HepG2 (cell line): ENCODE data around the gene ZNF33A. TPM values are rescaled to one million over a fixed set of nuclear protein-coding genes. Genes with fewer than 3 reads are reported as not detected.

Experiments used
- ATAC-seq: fragments of 200-7000 bp; cut with Tn5 transposase; 3 replicates; pipeline ENCODE4 v1.9.1; 2020; ENCODE audit warnings: mild to moderate bottlenecking, moderate library complexity
- BruUV-seq: library from RNA; stranded (reverse); fragments of 400-500 nt; replicated peaks from 2 replicates; lab custom pipeline; 2021; lab: Mats Ljungman, UMichigan
- CTCF ChIA-PET: fragments of 300-600 bp; formaldehyde crosslinking; extraction: SDS; loops from one replicate; lab custom pipeline; 2021; ENCODE audit warnings: low total read pairs, inconsistent platforms, low intra/inter-chr PET ratio; lab: Yijun Ruan, JAX
- POLR2A ChIA-PET: fragments of 350-600 bp; sonication (Branson Sonifier 250); formaldehyde crosslinking; loops from one replicate; lab custom pipeline; 2020; ENCODE audit warnings: antibody characterized with exemption, inconsistent platforms; lab: Yijun Ruan, JAX
- DNase-seq: peaks from one replicate; pipeline ENCODE4 v3.0.0-alpha.2; 2015; ENCODE audit warnings: low spot score
- FAIRE-seq: peaks from 3 replicates; lab custom pipeline; 2011; peaks lifted over from hg19 to GRCh38; lab: Jason Lieb, UNC
- H2AFZ ChIP-seq: one replicate; pipeline ENCODE4 v1.6.1; 2011; ENCODE audit warnings: low read length, inconsistent platforms
- H3K27ac ChIP-seq: fragments of 300-600 bp; 3 replicates; pipeline ENCODE4 v1.8.0; 2011; ENCODE audit warnings: mixed run types, mild to moderate bottlenecking, mixed read lengths, low read length, inconsistent platforms; ENCODE audit not compliant: insufficient read depth; ENCODE audit errors: extremely low read length
- H3K27me3 ChIP-seq, 2 experiments: fragments of 200-600 bp in 1 of 2; 2 replicates in 1 of 2; 3 replicates in 1 of 2; pipeline versions ENCODE4 v1.6.0 to v1.8.0; 2011; ENCODE audit warnings: low read length in 2 of 2, mild to moderate bottlenecking in 2 of 2, moderate library complexity in 2 of 2, inconsistent platforms in 1 of 2; ENCODE audit not compliant: insufficient read depth in 2 of 2, control insufficient read depth in 1 of 2
- H3K36me3 ChIP-seq, 2 experiments: fragments of 200-600 bp in 1 of 2; replicated peaks in 1 of 2; 2 replicates in 1 of 2; 3 replicates in 1 of 2; pipeline versions ENCODE4 v1.5.1 to v1.8.0; 2011; ENCODE audit warnings: low read length in 2 of 2, inconsistent platforms in 1 of 2; ENCODE audit not compliant: insufficient read depth in 2 of 2, control insufficient read depth in 1 of 2
- H3K4me1 ChIP-seq: 2 replicates; pipeline ENCODE4 v1.5.1; 2012; ENCODE audit warnings: low read length, inconsistent platforms; ENCODE audit not compliant: insufficient read depth
- H3K4me2 ChIP-seq: 2 replicates; pipeline ENCODE4 v1.6.0; 2011; ENCODE audit warnings: low read depth, low read length, inconsistent platforms
- H3K4me3 ChIP-seq, 3 experiments: fragments of 200-600 bp in 1 of 3; sonication (generic), shearing (Covaris generic) in 1 of 3; replicated peaks in 1 of 3; 2 replicates each; pipeline ENCODE4 v1.5.1; 2011 to 2016; ENCODE audit warnings: low read length in 3 of 3, inconsistent platforms in 2 of 3, low read depth in 2 of 3, mild to moderate bottlenecking in 2 of 3, control low read depth in 1 of 3, mixed read lengths in 1 of 3; ENCODE audit not compliant: insufficient read depth in 1 of 3
- H3K79me2 ChIP-seq: one replicate; pipeline ENCODE4 v1.6.1; 2011; ENCODE audit warnings: low read length, inconsistent platforms; ENCODE audit not compliant: insufficient read depth
- H3K9ac ChIP-seq: 2 replicates; pipeline ENCODE4 v1.6.0; 2011; ENCODE audit warnings: mild to moderate bottlenecking, low read depth, low read length, inconsistent platforms; ENCODE audit not compliant: insufficient read depth
- H3K9me3 ChIP-seq: 2 replicates; pipeline ENCODE4 v1.5.1; 2012; ENCODE audit warnings: mild to moderate bottlenecking, low read length
- H4K20me1 ChIP-seq: 2 replicates; pipeline ENCODE4 v1.6.0; 2011; ENCODE audit warnings: inconsistent platforms, mild to moderate bottlenecking, low read length, moderate library complexity; ENCODE audit not compliant: insufficient read depth
- CEBPB ChIP-seq: IDR thresholded peaks from 2 replicates; pipeline ENCODE4 v1.6.1; 2011; ENCODE audit warnings: low read depth, low read length, improper control_type of control experiment, borderline replicate concordance
- NFKB2 ChIP-seq: sonication (generic); formaldehyde crosslinking; IDR thresholded peaks from 2 replicates; pipeline ENCODE4 v1.4.0; 2020; ENCODE audit warnings: missing genetic modification reagents, borderline replicate concordance
- SKIL ChIP-seq: sonication (generic); formaldehyde crosslinking; IDR thresholded peaks from 2 replicates; pipeline ENCODE4 v1.8.0; 2022; ENCODE audit warnings: missing genetic modification reagents, mild to moderate bottlenecking, moderate library complexity, borderline replicate concordance
- ZNF564 ChIP-seq: sonication (generic); formaldehyde crosslinking; IDR thresholded peaks from 2 replicates; pipeline ENCODE4 v1.8.1; 2023; ENCODE audit warnings: mild to moderate bottlenecking, missing genetic modification reagents
- WGBS: methylation state at CpG from one replicate; pipeline ENCODE4 v1.1.6; 2017; ENCODE audit warnings: low lambda C conversion rate; 5-methylcytosine and 5-hydroxymethylcytosine counted together
- in situ Hi-C: cut with HindIII; loops from 2 replicates; pipeline ENCODE4 v1.10.0; 2017; ENCODE audit warnings: low pct_unique_long_range_greater_than_20kb; ENCODE audit not compliant: extremely low pct_ligation_motif_present
- intact Hi-C: fragments of 100-400 bp; cut with micrococcal nuclease; formaldehyde crosslinking; loops from one replicate; pipeline ENCODE4 v1.10.0; 2022; ENCODE audit not compliant: unreplicated experiment
- polyA plus RNA-seq, 8 experiments: library from polyadenylated mRNA; depleted of rRNA in 3 of 8; stranded (reverse) in 7 of 8; unstranded in 1 of 8; fragments of >200 nt; fragmentation: Illumina TruSeq in 4 of 8; extraction: Trizol in 4 of 8; gene quantifications; 2 replicates each; pipeline versions ENCODE4 v1.2.1 to v1.2.3, GENCODE V29; 2011 to 2016; ENCODE audit warnings: low read depth in 4 of 8, missing spikeins in 1 of 8, mixed read lengths in 1 of 8; ENCODE audit not compliant: insufficient read depth in 1 of 8
- small RNA-seq, 3 experiments: library from RNA; depleted of rRNA; stranded (forward); fragments of <200 nt; gene quantifications; one replicate each; pipeline ENCODE3, GENCODE V24; 2012; ENCODE audit warnings: low read depth in 2 of 3, low replicate concordance in 1 of 3; ENCODE audit not compliant: insufficient read length in 3 of 3, insufficient read depth in 2 of 3
- total RNA-seq, 5 experiments: library from RNA; depleted of rRNA; stranded (reverse); fragments of >200 nt; fragmentation: Illumina TruSeq; extraction: Trizol; gene quantifications; 2 replicates each; pipeline ENCODE4 v1.2.3, GENCODE V29; 2016; ENCODE audit warnings: low read depth in 1 of 5

ZNF33A gene
- total and polyA plus RNA-seq, 2 of the 13 experiments (the other 11 are each of a cell fraction or from before 2014, with no cell fraction given): 13.1 to 22.5 TPM

- TF ChIP-seq CEBPB: no peak
These were observed 92.4 kb downstream of the ZNF33A start (continued) for GRCh38 chr10:38102880-38103279.

- peaks cover 3% of the 10 kb centered on the region for H3K79me2 ChIP-seq
- ATAC-seq: no peak
- H3K27ac ChIP-seq: no peak overlapping the region
- BruUV-seq: no TSS peak
- H3K27me3 ChIP-seq: no peaks in the 10 kb centered on the region
- ChIA-PET CTCF (no interaction called here), POLR2A (no interaction called here)
- no peak overlapping the region for H3K4me3 ChIP-seq
- DNase-seq: no peak
- no peak overlapping the region for H3K4me2 ChIP-seq
- in situ Hi-C loops (no loop called here), intact Hi-C loops (no loop called here)
- no peak overlapping the region for H3K9ac ChIP-seq
- FAIRE-seq: no peak
- peaks cover 8% of the 10 kb centered on the region; the same call in 1 of the 2 replicates for H3K9me3 ChIP-seq
- no peaks in the 10 kb centered on the region for H4K20me1 ChIP-seq
- WGBS: 97% methylated on average over 3 of the region's 3 CpGs
- H2AFZ ChIP-seq: no peak overlapping the region
- peaks cover 7 to 25% of the 10 kb centered on the region in 2 experiments for H3K36me3 ChIP-seq
- H3K4me1 ChIP-seq: no peaks in the 10 kb centered on the region
- no peak for TF ChIP-seq NFKB2 (CRISPR knock-in tag)
These were observed 93.3 kb downstream of the ZNF33A start for GRCh38 chr10:38103756-38104155.

- intact Hi-C loops: no loop called here
These were observed 101.7 kb downstream of the ZNF33A start for GRCh38 chr10:38112159-38112558.

More at GRCh38 chr10:38112159-38112558, 101.7 kb downstream of the ZNF33A start:
- POLR2A ChIA-PET: no interaction called here
- Histone ChIP-seq H3K79me2 (no peaks in the 10 kb centered on the region), H3K27ac (no peak overlapping the region), H3K4me2 (no peak overlapping the region), H3K4me1 (no peaks in the 10 kb centered on the region), H3K27me3 (no peaks in the 10 kb centered on the region), H3K4me3 (no peak overlapping the region), H3K9ac (no peak overlapping the region), H4K20me1 (no peaks in the 10 kb centered on the region), H3K36me3 (peaks cover 9 to 31% of the 10 kb centered on the region in 2 experiments), H3K9me3 (peaks cover 10% of the 10 kb centered on the region), H2AFZ (no peak overlapping the region)
- FAIRE-seq (no peak), DNase-seq (peak; percentile 21), ATAC-seq (no peak; the same call in 2 of the 3 replicates)
- WGBS: 93% methylated on average over 2 of the region's 2 CpGs
- CTCF ChIA-PET: no interaction called here
- in situ Hi-C loops: no loop called here
- TF ChIP-seq CEBPB (0 out of 2 replicates have a peak, but pooled peaks have one; percentile 7), ZNF564 (no peak), SKIL (CRISPR knock-in tag) (no peak)
- no TSS peak for BruUV-seq

Small RNAs within 50 kb of the gene (small RNA-seq; reads per million reads assigned to genes)
- gene AL161931.1: 0 reads per million in 3 experiments
- gene FXYD6P2: 0 reads per million in 3 experiments
- 0 reads per million in 3 experiments for gene RF00019
- gene RNU6-795P: 0 reads per million in 3 experiments

Other genes with a start within 250 kb of the ZNF33A start
- 12.5 and 12.8 TPM in 2 replicates for gene ZNF248, start 153.1 kb upstream of the ZNF33A start, total RNA-seq (2016; rRNA removed; fragmentation: Illumina TruSeq; extraction: Trizol)
- 11.9 and 13.3 TPM in 2 replicates for gene ZNF248, start 153.1 kb upstream of the ZNF33A start, polyA plus RNA-seq (2011; rRNA removed)
- 1.4 and 1.6 TPM in 2 replicates for gene ZNF25, start 34.0 kb upstream of the ZNF33A start, total RNA-seq (2016; rRNA removed; fragmentation: Illumina TruSeq; extraction: Trizol)
- gene ZNF25, start 34.0 kb upstream of the ZNF33A start, polyA plus RNA-seq (2011; rRNA removed): 1.5 and 1.6 TPM in 2 replicates
- 12.6 and 17.0 TPM in 2 replicates for gene ZNF37A, start 83.7 kb downstream of the ZNF33A start, total RNA-seq (2016; rRNA removed; fragmentation: Illumina TruSeq; extraction: Trizol)
- gene ZNF37A, start 83.7 kb downstream of the ZNF33A start, polyA plus RNA-seq (2011; rRNA removed): 7.2 and 8.0 TPM in 2 replicates